CD4-positive, alpha-beta T cell treated with Interleukin-4 for 4 hours (primary cell): ENCODE data around the gene ERICH2.

Experiments
- DNase-seq: peaks from one replicate; pipeline ENCODE4 v3.0.0-alpha.2; 2020

Gene ERICH2

DNA sequence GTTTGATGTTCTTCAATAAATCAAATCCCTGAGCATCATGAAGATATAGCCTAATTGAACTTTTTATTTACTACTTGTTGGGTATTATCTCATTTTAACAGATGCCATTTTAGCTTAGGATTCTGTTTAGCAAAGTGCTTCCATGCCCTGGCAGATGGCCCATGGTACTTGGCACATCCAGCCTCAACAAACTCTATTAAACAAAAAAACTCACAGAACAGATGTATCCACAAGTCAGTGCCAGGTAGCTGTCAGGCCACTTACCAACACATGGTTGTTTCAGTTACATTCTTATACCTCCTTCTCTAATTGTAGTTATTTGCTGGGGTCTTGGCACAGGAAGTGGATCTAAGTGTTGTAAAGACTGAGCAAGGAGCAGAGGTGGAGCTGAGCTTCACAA, 76.1 kb downstream of the ERICH2 start:
- no peak for DNase-seq

DNA sequence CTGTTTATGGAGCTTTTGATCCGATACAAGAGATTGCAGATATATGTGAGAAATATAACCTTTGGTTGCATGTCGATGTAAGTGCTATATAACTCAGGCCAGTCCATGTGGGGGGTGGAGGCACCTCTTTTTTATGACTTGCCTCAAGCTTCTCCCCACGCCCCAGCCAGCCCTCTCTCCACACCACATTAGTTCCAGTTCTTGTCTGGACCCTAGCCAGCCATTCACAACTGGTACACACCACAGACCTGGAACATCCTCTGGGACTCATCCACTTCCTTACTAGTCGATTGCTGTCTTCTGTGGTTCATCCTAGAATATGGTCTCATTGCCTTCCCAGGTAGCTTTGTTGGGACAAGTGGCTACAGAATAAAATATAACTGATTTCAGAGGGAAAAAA, 77.5 kb downstream of the ERICH2 start:
- DNase-seq: no peak
